K562 (cell line): ENCODE data around the gene SYNPR. TPM values are rescaled to one million over a fixed set of nuclear protein-coding genes. Genes with fewer than 3 reads are reported as not detected.

Source experiments
- ATAC-seq: fragments of 200-7000 bp; cut with Tn5 transposase; 3 replicates; pipeline ENCODE4 v1.9.1; 2020; ENCODE audit warnings: moderate library complexity
- BruUV-seq: library from RNA; stranded (reverse); fragments of 400-500 nt; replicated peaks from 2 replicates; lab custom pipeline; 2021; lab: Mats Ljungman, UMichigan
- CTCF ChIA-PET: fragments of 300-600 bp; formaldehyde crosslinking; extraction: SDS; loops from one replicate; lab custom pipeline; 2021; ENCODE audit warnings: low intra/inter-chr PET ratio; lab: Yijun Ruan, JAX
- POLR2A ChIA-PET: fragments of 300-600, 350-650 bp; sonication (Branson Sonifier 250); formaldehyde crosslinking; extraction: SDS; loops from one replicate; lab custom pipeline; 2021; ENCODE audit warnings: antibody characterized with exemption, inconsistent platforms; lab: Yijun Ruan, JAX
- DNase-seq, 4 experiments: peaks; one replicate each; pipeline versions ENCODE4 v3.0.0 to v3.0.0-alpha.2; 2011 to 2018; ENCODE audit warnings: low spot score in 3 of 4, mixed read lengths in 3 of 4; ENCODE audit errors: extremely low read depth in 1 of 4
- FAIRE-seq: peaks from 2 replicates; lab custom pipeline; 2011; peaks lifted over from hg19 to GRCh38; lab: Jason Lieb, UNC
- H2AFZ ChIP-seq: 2 replicates; pipeline ENCODE4 v1.6.0; 2011; ENCODE audit warnings: low read depth, low read length, control low read depth, inconsistent platforms
- H3K27ac ChIP-seq: fragments of 200-600 bp; 3 replicates; pipeline ENCODE4 v1.8.0; 2011; ENCODE audit warnings: low read depth, mild to moderate bottlenecking, control low read depth, inconsistent platforms, low read length, moderate library complexity, mixed read lengths; ENCODE audit errors: extremely low read depth
- H3K27me3 ChIP-seq, 2 experiments: fragments of 300-600 bp in 1 of 2; 2 replicates in 1 of 2; 3 replicates in 1 of 2; pipeline versions ENCODE4 v1.6.0 to v1.8.0; 2011; ENCODE audit warnings: inconsistent platforms in 2 of 2, low read length in 2 of 2, mild to moderate bottlenecking in 1 of 2, mixed read lengths in 1 of 2, moderate library complexity in 1 of 2; ENCODE audit not compliant: control insufficient read depth in 2 of 2, insufficient read depth in 2 of 2
- H3K36me3 ChIP-seq: fragments of 300-600 bp; 3 replicates; pipeline ENCODE4 v1.8.0; 2011; ENCODE audit warnings: mild to moderate bottlenecking, low read length, inconsistent platforms; ENCODE audit not compliant: control insufficient read depth, insufficient read depth
- H3K4me1 ChIP-seq, 2 experiments: fragments of 200-600 bp in 1 of 2; replicated peaks in 1 of 2; 2 replicates in 1 of 2; 3 replicates in 1 of 2; pipeline versions ENCODE4 v1.5.1 to v1.8.0; 2011; ENCODE audit warnings: inconsistent platforms in 2 of 2, low read length in 2 of 2, mild to moderate bottlenecking in 1 of 2, mixed read lengths in 1 of 2, moderate library complexity in 1 of 2; ENCODE audit not compliant: control insufficient read depth in 2 of 2, insufficient read depth in 2 of 2
- H3K4me2 ChIP-seq: 2 replicates; pipeline ENCODE4 v1.6.1; 2011; ENCODE audit warnings: low read length, control low read depth, inconsistent platforms, mixed read lengths; ENCODE audit not compliant: insufficient read depth
- H3K4me3 ChIP-seq: fragments of 200-600 bp; sonication (generic), shearing (Covaris generic); 2 replicates; pipeline ENCODE4 v1.5.1; 2016; ENCODE audit warnings: control low read depth, inconsistent platforms
- H3K79me2 ChIP-seq: fragments of 200-600 bp; 3 replicates; pipeline ENCODE4 v1.8.0; 2011; ENCODE audit warnings: low read length, inconsistent platforms; ENCODE audit not compliant: control insufficient read depth, insufficient read depth
- H3K9ac ChIP-seq, 2 experiments: 2 replicates each; pipeline versions ENCODE4 v1.6.0 to v1.6.1; 2011; ENCODE audit warnings: low read depth in 2 of 2, low read length in 2 of 2, control low read depth in 1 of 2, inconsistent platforms in 1 of 2, mild to moderate bottlenecking in 1 of 2, mixed read lengths in 1 of 2; ENCODE audit not compliant: insufficient read depth in 1 of 2
- H3K9me1 ChIP-seq: one replicate; pipeline ENCODE4 v1.6.0; 2011; ENCODE audit warnings: inconsistent platforms, mild to moderate bottlenecking, low read length, moderate library complexity; ENCODE audit not compliant: control insufficient read depth, insufficient read depth
- H3K9me3 ChIP-seq: replicated peaks from 2 replicates; pipeline ENCODE4 v1.5.1; 2011; ENCODE audit warnings: low read depth, low read length, inconsistent platforms; ENCODE audit not compliant: control insufficient read depth, insufficient read depth
- H4K20me1 ChIP-seq: replicated peaks from 2 replicates; pipeline ENCODE4 v1.6.1; 2011; ENCODE audit warnings: low read length, inconsistent platforms, mixed read lengths; ENCODE audit not compliant: control insufficient read depth, insufficient read depth
- BRD9 ChIP-seq: fragments of 450-650 bp; IDR thresholded peaks from 2 replicates; pipeline ENCODE4 v1.6.1; 2018; ENCODE audit warnings: low read depth; ENCODE audit not compliant: partially characterized antibody
- CEBPZ ChIP-seq: fragments of 150-350 bp; IDR thresholded peaks from 2 replicates; pipeline ENCODE4 v1.6.1; 2014; ENCODE audit warnings: low read depth, mild to moderate bottlenecking, low read length, borderline replicate concordance
- E2F5 ChIP-seq: sonication (generic); formaldehyde crosslinking; IDR thresholded peaks from 2 replicates; pipeline ENCODE4 v1.8.0; 2022; ENCODE audit warnings: mild to moderate bottlenecking, missing genetic modification reagents
- ELK3 ChIP-seq: fragments of 450-650 bp; formaldehyde crosslinking; IDR thresholded peaks from 2 replicates; pipeline ENCODE4 v1.4.0; 2020; ENCODE audit warnings: mild to moderate bottlenecking
- KAT2B ChIP-seq: IDR thresholded peaks from one replicate; pipeline ENCODE4 v1.6.1; 2012; ENCODE audit warnings: low read depth, mild to moderate bottlenecking, control low read depth, inconsistent platforms, low read length, moderate library complexity
- MCM7 ChIP-seq, 2 experiments: fragments of 450-650 bp; IDR thresholded peaks; 2 replicates each; pipeline ENCODE4 v1.6.1; 2016 to 2018
- PHTF2 ChIP-seq: fragments of 250-450 bp; sonication (Bioruptor Pico); IDR thresholded peaks from 2 replicates; pipeline ENCODE4 v1.5.0; 2021; ENCODE audit warnings: mild to moderate bottlenecking
- TBP ChIP-seq: optimal IDR thresholded peaks from 2 replicates; pipeline ENCODE3; 2011; ENCODE audit warnings: low read depth, low read length, improper control_type of control experiment
- ZBTB11 ChIP-seq, 3 experiments: fragments of 200-800 bp in 1 of 3; fragments of 250-450 bp in 1 of 3; fragments of 450-650 bp in 1 of 3; sonication (Bioruptor Pico) in 1 of 3; sonication (Bioruptor generic) in 1 of 3; formaldehyde crosslinking in 1 of 3; IDR thresholded peaks; 2 replicates each; pipeline versions ENCODE4 v1.6.1 to v1.8.0; 2016 to 2022; ENCODE audit warnings: mild to moderate bottlenecking in 2 of 3, missing genetic modification characterization in 2 of 3, missing compliant biosample characterization in 1 of 3, moderate library complexity in 1 of 3
- ZEB2 ChIP-seq: fragments of 450-650 bp; IDR thresholded peaks from 2 replicates; pipeline ENCODE4 v1.6.1; 2016
- ZNF311 ChIP-seq: fragments of 250-450 bp; sonication (Bioruptor Pico); IDR thresholded peaks from 2 replicates; pipeline ENCODE4 v1.4.0; 2020; ENCODE audit warnings: mild to moderate bottlenecking, moderate library complexity
- WGBS: fragments of 100-300 bp; shearing (Covaris generic); methylation state at CpG from one replicate; pipeline ENCODE4 v1.1.6; 2016; ENCODE audit warnings: low coverage, mixed read lengths; ENCODE audit not compliant: insufficient coverage; ENCODE audit errors: missing lambda C conversion rate; 5-methylcytosine and 5-hydroxymethylcytosine counted together
- in situ Hi-C: fragments of 300-500 bp; cut with MboI; formaldehyde crosslinking; loops from 4 replicates; pipeline ENCODE4 v1.15.0; 2018; ENCODE audit warnings: inconsistent platforms, mixed read lengths
- intact Hi-C: fragments of 100-400 bp; cut with micrococcal nuclease; formaldehyde crosslinking; loops from 2 replicates; pipeline ENCODE4 v1.14.2; 2022
- polyA plus RNA-seq, 8 experiments: library from polyadenylated mRNA; depleted of rRNA in 4 of 8; stranded (reverse) in 5 of 8; unstranded in 3 of 8; fragments of >200 nt; fragmentation: Nextera tagmentation in 2 of 8; fragmentation: Illumina TruSeq in 1 of 8; extraction: Ambion mirVana in 2 of 8; extraction: Trizol in 1 of 8; gene quantifications; 2 replicates each; pipeline versions ENCODE4 v1.2.1 to v1.2.3, GENCODE V29; 2011 to 2014; ENCODE audit warnings: inconsistent platforms in 1 of 8, missing spikeins in 1 of 8
- total RNA-seq, 7 experiments: library from RNA; depleted of rRNA in 6 of 7; stranded (reverse); fragments of >200 nt in 6 of 7; fragmentation: Illumina TruSeq in 2 of 7; extraction: Trizol in 2 of 7; gene quantifications; 2 replicates each; pipeline versions ENCODE4 v1.2.1 to v1.2.3, GENCODE V29; 2011 to 2021; ENCODE audit warnings: low replicate concordance in 1 of 7
- TF ChIP-seq, protein P1 (sequence below): fragments of 450-650 bp; IDR thresholded peaks from 2 replicates; pipeline ENCODE4 v1.6.1; 2016; ENCODE audit warnings: low read depth, mild to moderate bottlenecking, moderate library complexity

The SYNPR gene
- total and polyA plus RNA-seq, 9 of the 15 experiments (the other 6 are each of a cell fraction or from before 2014, with no cell fraction given) = not detected

GRCh38 chr3:63494646-63495045 is 216.5 kb downstream of the SYNPR start (continued):
- TF ChIP-seq ZBTB11 (CRISPR knock-in tag; IDR thresholded peaks at IDR 0.05) = no peak

DNA sequence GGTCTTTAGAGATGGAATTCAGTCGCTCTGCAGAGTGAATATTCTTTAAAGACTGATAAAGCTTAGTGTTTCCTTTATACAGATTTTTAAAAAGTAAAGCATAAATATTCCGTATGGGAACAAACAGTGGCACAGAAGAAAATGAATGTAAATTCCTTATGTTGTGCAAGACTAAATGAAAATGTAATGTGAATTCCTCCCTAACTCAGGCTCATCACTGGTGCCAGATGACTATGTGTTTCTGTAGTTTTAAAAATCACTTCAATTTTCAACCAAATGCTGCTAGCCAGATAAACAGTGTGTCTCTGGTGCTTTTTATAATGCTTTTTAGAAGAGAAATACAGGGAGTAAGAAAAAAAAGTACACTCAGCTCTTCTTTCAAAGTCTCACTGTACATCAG is 219.5 kb downstream of the SYNPR start:
- in situ Hi-C loops = no loop called here
- WGBS = 0% methylated on average over 2 of the region's 2 CpGs
- H3K27me3 ChIP-seq = no peaks in the 10 kb centered on the region
- no peaks in the 10 kb centered on the region for H3K36me3 ChIP-seq
- FAIRE-seq (no peak), ATAC-seq (no peak)
- H3K4me3 ChIP-seq = no peak overlapping the region
- no peak overlapping the region for H3K4me2 ChIP-seq
- no peak overlapping the region for H3K9ac ChIP-seq
- POLR2A ChIA-PET = interaction anchor here (0.6 kb wide), 1 partner anchor 25 kb away, joined by 3 read pairs; no protein-coding TSS in a partner anchor
- no peaks in the 10 kb centered on the region for H3K9me1 ChIP-seq
- no peaks in the 10 kb centered on the region for H3K9me3 ChIP-seq
- no TSS peak for BruUV-seq
- no peaks in the 10 kb centered on the region for H3K4me1 ChIP-seq
- no peak overlapping the region for H3K27ac ChIP-seq
- no peaks in the 10 kb centered on the region for H4K20me1 ChIP-seq
- H2AFZ ChIP-seq = no peak overlapping the region
- TF ChIP-seq PHTF2 (CRISPR knock-in tag) (no peak), E2F5 (CRISPR knock-in tag) (no peak), TBP (no peak), MCM7 (IDR thresholded peaks at IDR 0.05) (no peak), ELK3 (no peak), BRD9 (no peak), ZEB2 (no peak), CEBPZ (no peak), ZNF311 (no peak), KAT2B (no peak)
- TF ChIP-seq, protein P1, sequence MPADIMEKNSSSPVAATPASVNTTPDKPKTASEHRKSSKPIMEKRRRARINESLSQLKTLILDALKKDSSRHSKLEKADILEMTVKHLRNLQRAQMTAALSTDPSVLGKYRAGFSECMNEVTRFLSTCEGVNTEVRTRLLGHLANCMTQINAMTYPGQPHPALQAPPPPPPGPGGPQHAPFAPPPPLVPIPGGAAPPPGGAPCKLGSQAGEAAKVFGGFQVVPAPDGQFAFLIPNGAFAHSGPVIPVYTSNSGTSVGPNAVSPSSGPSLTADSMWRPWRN = no peak
- TF ChIP-seq, all 486 proteins: peak for 0
- no peaks in the 10 kb centered on the region for H3K79me2 ChIP-seq
- intact Hi-C loops = no loop called here
- no peak for DNase-seq
- CTCF ChIA-PET = no interaction called here
